Stimulated activated naive CD8-positive, alpha-beta T cell treated with anti-CD3 and anti-CD28 coated beads, Interleukin-15, amount 100 ng/mL, for 72 hours (primary cell): ENCODE measurements around the gene IL37.
"Not testable (repeated sequence)": the region's sequence is repeated elsewhere in the genome, so short reads cannot be mapped to it uniquely, and the experiment has no call there.

Source experiments
- ATAC-seq: fragments of 150-1000 bp; cut with Tn5 transposase; 2 replicates; pipeline ENCODE4 v1.10.0; 2021; ENCODE audit warnings: mild to moderate bottlenecking, moderate library complexity
- DNase-seq, 2 donors: peaks; one replicate each; pipeline ENCODE4 v3.0.0; 2021 to 2022
- H3K27ac Mint-ChIP-seq, 2 donors: one replicate each; pipeline ENCODE4 v1.8.0; 2022; ENCODE audit warnings: mild to moderate bottlenecking in 2 of 2, mixed read lengths in 2 of 2, moderate library complexity in 2 of 2
- H3K27me3 Mint-ChIP-seq: one replicate; pipeline ENCODE4 v1.8.0; 2022; ENCODE audit warnings: mixed read lengths
- H3K4me1 Mint-ChIP-seq: one replicate; pipeline ENCODE4 v1.8.0; 2022; ENCODE audit warnings: mild to moderate bottlenecking, mixed read lengths
- H3K4me3 Mint-ChIP-seq, 2 donors: one replicate each; pipeline ENCODE4 v1.8.0; 2022; ENCODE audit warnings: mild to moderate bottlenecking in 2 of 2, mixed read lengths in 2 of 2, moderate library complexity in 1 of 2
- H3K9me3 Mint-ChIP-seq, 2 donors: one replicate each; pipeline ENCODE4 v1.8.0; 2022; ENCODE audit warnings: mixed read lengths in 2 of 2

Gene IL37

DNA sequence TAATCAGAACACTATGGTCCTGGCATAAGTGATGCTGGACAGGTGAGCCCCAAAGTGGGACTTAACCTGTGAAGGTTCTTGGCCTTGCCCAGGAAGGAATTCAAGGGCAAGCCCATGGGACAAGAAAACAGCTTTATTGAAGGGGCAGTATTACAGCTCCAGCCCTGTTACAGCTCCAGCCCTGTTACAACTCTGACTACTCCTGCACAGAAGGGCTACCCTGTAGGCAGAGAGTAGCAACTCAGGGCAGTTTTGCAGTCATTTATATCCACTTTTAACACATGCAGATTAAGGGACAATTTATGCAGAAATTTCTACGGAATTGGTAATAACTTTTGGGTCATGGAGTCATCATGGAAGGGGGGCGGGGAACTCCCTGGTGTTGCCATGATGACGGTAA is 15.7 kb downstream of the IL37 start:
- no peak overlapping the region for H3K4me3 Mint-ChIP-seq
- H3K27ac Mint-ChIP-seq, result no peak overlapping the region
- no peaks in the 10 kb centered on the region for H3K4me1 Mint-ChIP-seq
- DNase-seq (no peak), ATAC-seq (no peak)
- H3K27me3 Mint-ChIP-seq, result no peaks in the 10 kb centered on the region
- H3K9me3 Mint-ChIP-seq, result no peaks in the 10 kb centered on the region

DNA sequence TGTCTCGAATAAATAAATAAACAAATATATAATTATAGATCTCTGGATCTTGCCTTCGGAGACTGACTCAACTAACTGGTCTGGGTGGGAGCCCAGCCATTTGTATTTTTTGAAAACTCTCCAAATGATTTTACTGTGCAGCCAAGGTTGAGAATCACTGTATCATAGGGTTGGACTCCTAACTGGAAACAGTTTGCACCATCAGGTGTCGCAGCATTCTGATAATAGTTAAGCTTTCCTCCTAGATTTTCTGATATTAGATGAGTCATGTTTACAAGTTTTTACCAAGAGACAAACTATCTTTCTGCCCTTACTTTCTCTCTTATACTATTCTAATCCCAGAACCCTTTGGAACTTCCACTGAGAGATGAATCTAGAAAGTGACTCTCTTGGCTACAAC is 16.8 kb downstream of the IL37 start:
- H3K9me3 Mint-ChIP-seq, result no peaks in the 10 kb centered on the region
- ATAC-seq, result no peak
- H3K27ac Mint-ChIP-seq, result no peak overlapping the region

DNA sequence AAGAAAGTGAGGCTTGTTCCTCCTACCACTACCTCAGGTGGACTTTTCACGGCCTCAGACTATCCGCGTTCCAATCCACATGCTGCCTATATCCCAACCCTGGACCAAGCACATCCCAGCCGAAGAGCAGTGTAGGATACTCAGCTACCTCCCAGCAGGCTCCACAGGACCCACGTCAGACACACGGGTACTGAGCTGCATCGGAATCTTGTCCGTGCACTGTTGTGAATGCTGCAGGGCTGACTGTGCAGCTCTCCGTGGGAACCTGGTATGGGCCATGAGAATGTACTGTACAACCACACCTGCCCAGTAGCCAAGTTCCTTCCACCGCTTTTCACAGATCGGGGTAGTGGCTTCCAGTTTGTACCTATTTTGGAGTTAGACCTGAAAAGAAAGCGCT is 22.3 kb downstream of the IL37 start:
- ATAC-seq (no peak), DNase-seq (no peak)
- H3K27me3 Mint-ChIP-seq, result no peaks in the 10 kb centered on the region
- H3K4me1 Mint-ChIP-seq, result no peaks in the 10 kb centered on the region
- no peak overlapping the region for H3K4me3 Mint-ChIP-seq
- no peak overlapping the region for H3K27ac Mint-ChIP-seq
- no peaks in the 10 kb centered on the region for H3K9me3 Mint-ChIP-seq

More for the DNA sequence above, 16.8 kb downstream of the IL37 start:
- H3K4me1 Mint-ChIP-seq, result no peaks in the 10 kb centered on the region
- H3K4me3 Mint-ChIP-seq, result no peak overlapping the region
- no peaks in the 10 kb centered on the region for H3K27me3 Mint-ChIP-seq
- no peak for DNase-seq

DNA sequence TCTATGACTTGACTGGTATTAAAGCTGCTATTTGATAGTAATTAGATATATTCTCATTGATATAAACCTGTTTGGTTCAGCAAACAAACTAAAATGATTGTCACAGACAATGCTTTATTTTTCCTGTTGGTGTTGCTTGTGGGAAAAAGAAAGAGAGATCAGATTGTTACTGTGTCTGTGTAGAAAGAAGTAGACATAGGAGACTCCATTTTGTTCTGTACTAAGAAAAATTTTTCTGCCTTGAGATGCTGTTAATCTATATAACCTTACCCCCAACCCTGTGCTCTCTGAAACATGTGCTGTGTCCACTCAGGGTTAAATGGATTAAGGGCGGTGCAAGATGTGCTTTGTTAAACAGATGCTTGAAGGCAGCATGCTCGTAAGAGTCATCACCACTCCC is 23.2 kb downstream of the IL37 start:
- H3K4me1 Mint-ChIP-seq, H3K27ac Mint-ChIP-seq, H3K27me3 Mint-ChIP-seq, H3K9me3 Mint-ChIP-seq, ATAC-seq, DNase-seq, H3K4me3 Mint-ChIP-seq: not testable (repeated sequence)

DNA sequence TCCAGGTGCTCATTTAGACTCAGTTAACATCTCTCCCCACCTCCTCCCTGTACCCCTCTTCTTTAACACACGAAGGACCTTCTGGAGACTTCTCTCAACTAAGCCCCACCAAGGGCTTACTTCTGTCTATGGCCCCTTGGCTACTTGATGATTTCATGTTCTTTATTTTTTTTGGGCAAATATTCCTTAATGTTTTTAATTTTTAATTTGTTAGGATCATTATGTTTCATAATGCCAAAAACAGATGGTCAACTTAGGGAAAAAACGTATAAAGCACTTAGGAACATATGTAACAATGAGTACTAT is 25.9 kb downstream of the IL37 start:
- Mint-ChIP-seq H3K4me1 (no peaks in the 10 kb centered on the region), H3K9me3 (no peaks in the 10 kb centered on the region), H3K27me3 (no peaks in the 10 kb centered on the region), H3K27ac (peak overlapping the region in 1 of 2 donors; percentile 65), H3K4me3 (no peak overlapping the region)
- no peak for ATAC-seq
- no peak for DNase-seq

DNA sequence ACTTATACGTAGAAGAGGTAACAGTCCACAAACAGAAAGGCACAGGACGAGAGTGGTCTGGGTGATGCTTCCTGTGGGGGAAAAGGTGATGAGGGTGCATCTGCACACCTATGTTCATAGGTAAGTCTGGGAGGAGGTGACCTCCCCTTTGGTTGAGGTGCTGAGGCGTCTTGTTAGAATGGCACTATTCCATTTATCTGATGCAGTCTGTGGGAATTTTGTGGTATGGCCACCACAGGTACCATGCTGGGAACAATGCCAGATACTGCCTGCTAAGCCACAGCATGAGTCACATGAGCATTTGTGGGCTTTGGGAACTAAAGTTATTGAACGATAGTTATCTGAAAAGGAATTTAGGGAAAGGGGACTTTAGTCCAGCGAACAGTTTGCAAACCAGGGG is 27.9 kb downstream of the IL37 start:
- no peak for DNase-seq
- no peaks in the 10 kb centered on the region for H3K4me1 Mint-ChIP-seq

DNA sequence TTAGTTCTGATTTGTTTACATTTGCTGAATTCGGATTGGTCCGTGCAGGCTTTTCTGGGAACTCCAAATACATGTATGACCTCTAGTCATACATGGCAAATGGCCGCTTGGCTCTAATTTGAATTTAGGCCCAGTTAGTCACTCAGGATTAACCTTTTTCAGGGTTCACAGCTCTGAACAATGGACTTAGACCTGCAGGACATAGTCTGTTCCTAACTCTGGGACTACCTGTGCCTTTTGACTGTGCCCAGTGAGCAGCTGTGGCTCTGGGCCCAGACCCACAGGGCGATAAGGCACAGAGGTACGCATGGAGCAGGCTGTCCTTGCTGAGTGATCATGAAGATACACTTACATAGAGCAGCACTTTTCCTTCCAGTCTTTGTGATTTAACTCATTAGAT is 28.5 kb downstream of the IL37 start:
- DNase-seq (no peak), ATAC-seq (no peak)
- Mint-ChIP-seq H3K9me3 (no peaks in the 10 kb centered on the region), H3K27ac (no peak overlapping the region), H3K27me3 (no peaks in the 10 kb centered on the region), H3K4me3 (no peak overlapping the region), H3K4me1 (no peaks in the 10 kb centered on the region)

More for the DNA sequence above, 27.9 kb downstream of the IL37 start:
- Mint-ChIP-seq H3K9me3 (no peaks in the 10 kb centered on the region), H3K27me3 (no peaks in the 10 kb centered on the region), H3K4me3 (no peak overlapping the region), H3K27ac (no peak overlapping the region)
- no peak for ATAC-seq

DNA sequence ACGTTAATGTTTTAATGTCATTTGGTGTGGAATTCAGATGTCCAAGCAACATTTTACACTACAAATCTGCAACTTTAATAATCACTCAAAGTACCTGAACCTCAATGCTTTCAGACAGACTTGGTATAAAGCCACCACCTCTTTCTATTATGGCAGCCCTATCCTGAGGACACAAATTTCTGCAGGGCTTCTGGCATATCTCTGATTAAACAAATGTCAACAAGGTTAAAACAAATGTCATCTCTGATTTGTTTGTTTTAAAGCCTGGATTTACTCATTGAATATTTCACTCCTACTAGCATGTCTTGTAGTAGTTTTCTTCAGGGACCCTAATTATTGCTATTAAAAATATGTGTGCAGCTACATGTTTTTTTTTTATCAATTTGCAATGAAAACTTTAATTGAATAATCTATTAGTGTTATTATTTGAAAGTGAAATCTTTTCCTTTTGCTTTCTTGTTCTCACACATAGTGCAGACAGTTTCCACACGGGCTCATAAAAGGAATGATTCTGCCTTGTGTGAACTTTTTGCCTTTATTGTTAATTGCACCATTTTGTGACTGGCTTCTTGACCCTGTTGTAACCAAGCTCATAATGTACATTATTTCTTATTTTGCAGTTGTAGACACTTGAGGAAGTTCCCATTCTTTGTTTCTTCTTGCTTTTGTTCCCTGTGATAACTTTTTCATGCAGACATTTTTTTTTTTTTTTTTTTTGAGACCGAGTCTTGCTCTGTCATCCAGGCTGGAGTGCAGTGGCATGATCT is 30.1 kb downstream of the IL37 start:
- Mint-ChIP-seq H3K9me3 (no peaks in the 10 kb centered on the region), H3K4me1 (no peaks in the 10 kb centered on the region), H3K27me3 (no peaks in the 10 kb centered on the region), H3K27ac (no peak overlapping the region), H3K4me3 (no peak overlapping the region)
- DNase-seq (no peak), ATAC-seq (no peak)

DNA sequence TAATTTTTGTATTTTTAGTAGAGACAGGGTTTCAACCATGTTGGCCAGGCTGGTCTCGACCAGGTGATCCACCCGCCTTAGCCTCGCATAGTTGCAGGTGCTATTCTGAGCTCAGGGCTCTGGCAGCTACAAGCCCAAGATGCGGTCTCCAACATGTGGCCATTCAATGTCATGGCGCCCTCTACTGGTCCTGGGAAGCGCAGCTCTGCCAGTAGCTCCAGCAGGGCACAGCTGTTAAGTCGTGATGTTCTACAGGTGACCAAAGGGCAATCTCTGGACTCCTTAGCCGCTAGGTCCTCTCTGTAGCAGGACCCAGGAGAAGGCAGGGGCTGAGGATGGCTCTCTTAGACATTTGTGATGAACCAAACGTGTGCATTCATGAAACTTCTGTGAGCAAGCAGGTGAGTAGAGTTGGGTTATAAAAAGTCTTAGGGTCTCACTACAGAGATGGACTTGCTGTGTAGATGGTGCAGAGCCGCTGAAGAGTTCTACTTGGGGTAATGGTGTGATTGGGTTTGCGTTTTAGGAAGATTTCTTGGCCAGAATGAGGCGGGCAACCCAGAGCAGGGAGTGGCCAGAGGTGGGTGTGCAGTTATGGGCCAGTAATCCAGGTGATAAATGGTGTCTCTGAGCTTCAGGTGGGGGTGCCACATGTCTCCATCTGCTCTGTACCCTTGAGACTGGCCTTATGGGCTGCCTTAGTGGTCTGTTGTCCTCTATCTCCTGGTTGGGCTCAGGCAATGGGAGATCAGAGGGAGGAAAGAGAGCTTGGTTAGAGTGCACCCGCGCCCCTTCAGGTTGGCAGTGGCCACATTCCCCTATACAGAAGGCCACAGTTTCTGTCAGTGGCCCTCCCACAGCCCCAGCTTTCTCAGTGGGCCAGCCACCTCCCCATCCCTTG is 31.0 kb downstream of the IL37 start:
- peak; percentile 68 to 74 for DNase-seq
- Mint-ChIP-seq H3K4me3 (no peak overlapping the region), H3K4me1 (no peaks in the 10 kb centered on the region), H3K27ac (no peak overlapping the region), H3K27me3 (no peaks in the 10 kb centered on the region), H3K9me3 (no peaks in the 10 kb centered on the region)
- peak; percentile 95 for ATAC-seq

DNA sequence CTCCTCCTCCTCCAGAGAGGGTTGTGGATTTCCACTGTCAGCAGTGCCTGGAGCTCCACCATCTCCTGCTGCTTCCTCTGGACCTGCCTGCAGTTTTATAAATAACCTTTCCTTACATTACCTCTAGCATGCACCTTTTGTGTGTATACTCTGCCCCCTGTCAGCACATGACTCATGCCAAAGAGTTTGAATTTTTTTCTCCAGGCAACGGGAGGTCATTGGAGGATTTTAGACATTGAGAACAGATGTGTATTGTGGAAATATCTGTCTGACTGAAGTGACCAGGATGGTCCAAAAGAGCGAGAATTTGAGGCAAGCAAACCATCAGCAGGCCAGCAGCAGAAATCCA is 31.7 kb downstream of the IL37 start:
- ATAC-seq (no peak), DNase-seq (no peak)
- Mint-ChIP-seq H3K9me3 (no peaks in the 10 kb centered on the region), H3K4me1 (no peaks in the 10 kb centered on the region), H3K4me3 (no peak overlapping the region), H3K27me3 (no peaks in the 10 kb centered on the region), H3K27ac (no peak overlapping the region)

DNA sequence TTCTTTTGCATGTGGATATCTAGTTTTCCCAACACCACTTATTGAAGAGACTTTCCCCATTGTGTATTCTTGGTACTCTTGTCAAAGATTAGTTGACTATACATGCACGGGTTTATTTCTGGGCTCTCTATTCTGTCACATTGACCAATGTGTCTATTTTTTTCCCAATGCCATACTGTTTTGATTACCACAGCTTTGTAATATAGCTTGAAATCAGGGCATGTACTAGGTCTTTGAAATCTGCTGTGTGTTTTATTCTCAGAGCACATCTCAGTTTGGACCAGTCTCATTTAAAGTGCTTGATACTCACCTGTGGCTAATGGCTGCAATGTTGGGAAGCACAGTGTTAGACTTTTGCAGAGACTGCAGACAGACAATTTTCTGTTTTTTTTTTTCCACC is 34.0 kb downstream of the IL37 start:
- Mint-ChIP-seq H3K4me1 (no peaks in the 10 kb centered on the region), H3K4me3 (no peak overlapping the region), H3K27me3 (peaks cover 11% of the 10 kb centered on the region), H3K27ac (no peak overlapping the region), H3K9me3 (no peaks in the 10 kb centered on the region)
- ATAC-seq (no peak), DNase-seq (no peak)

DNA sequence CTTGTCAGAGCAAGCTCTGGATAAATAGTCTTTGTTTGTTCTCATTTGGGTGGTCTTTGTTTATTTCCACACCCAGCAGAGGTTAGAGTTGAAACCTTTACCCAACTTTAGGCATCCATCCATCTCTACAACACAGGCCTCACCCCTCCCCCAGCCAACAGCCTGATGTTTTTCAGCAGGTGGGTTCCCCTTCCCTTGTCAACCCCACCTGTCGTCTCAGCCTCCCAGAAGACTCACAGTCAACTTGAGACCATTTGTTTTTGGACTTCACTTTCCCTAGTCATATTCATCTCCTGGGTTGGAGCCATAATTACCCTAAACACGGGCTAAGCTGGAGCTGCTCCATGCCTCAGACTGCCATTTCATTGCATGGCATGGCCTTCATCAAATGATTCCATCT is 35.1 kb downstream of the IL37 start:
- Mint-ChIP-seq H3K4me3 (no peak overlapping the region), H3K4me1 (no peaks in the 10 kb centered on the region), H3K27me3 (peaks cover 11% of the 10 kb centered on the region), H3K27ac (no peak overlapping the region), H3K9me3 (no peaks in the 10 kb centered on the region)
- no peak for ATAC-seq
- no peak for DNase-seq

DNA sequence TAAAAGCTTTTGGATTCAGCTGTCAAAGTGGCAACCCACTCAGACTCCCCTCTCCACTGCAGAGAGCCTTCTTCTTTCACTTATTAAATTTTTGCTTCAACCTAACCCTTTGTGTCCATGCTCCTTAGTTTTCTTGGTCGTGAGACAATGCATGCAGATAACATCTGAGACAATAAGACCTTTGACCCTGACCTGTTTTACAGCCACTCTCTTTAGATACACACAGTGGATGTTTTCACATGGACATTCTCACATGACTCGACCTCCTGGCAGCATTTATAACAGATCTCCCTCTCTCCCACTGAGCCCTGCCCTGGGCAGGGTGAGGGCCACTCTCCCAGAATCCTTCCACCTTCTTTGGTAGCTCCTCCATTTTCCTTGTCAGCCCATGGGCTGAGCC is 36.4 kb downstream of the IL37 start:
- no peak for ATAC-seq
- Mint-ChIP-seq H3K4me3 (no peak overlapping the region), H3K27ac (no peak overlapping the region), H3K4me1 (no peaks in the 10 kb centered on the region), H3K27me3 (peaks cover 11% of the 10 kb centered on the region), H3K9me3 (no peaks in the 10 kb centered on the region)
- no peak for DNase-seq

DNA sequence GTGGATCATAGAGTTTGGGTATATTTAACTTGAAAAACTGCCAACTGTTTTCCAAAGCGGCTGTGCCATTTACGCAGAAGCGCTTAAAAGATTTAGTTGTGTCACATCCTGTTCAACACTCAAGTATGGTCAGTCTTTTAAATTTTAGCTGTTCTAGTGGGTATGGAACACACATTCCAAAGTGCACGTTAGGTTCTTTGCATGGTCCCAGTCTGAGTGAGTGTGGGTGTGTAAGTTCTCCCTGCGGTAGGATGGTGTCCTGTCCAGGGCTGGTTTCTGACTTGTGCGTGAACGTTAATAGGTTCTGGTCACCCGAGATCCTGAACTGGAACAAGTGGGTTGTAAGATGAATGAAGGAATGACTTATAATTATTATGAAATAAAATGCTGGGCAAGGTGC is 38.5 kb downstream of the IL37 start:
- ATAC-seq (no peak), DNase-seq (no peak)
- Mint-ChIP-seq H3K4me1 (no peaks in the 10 kb centered on the region), H3K9me3 (no peaks in the 10 kb centered on the region), H3K27me3 (peaks cover 11% of the 10 kb centered on the region), H3K4me3 (no peak overlapping the region), H3K27ac (no peak overlapping the region)

DNA sequence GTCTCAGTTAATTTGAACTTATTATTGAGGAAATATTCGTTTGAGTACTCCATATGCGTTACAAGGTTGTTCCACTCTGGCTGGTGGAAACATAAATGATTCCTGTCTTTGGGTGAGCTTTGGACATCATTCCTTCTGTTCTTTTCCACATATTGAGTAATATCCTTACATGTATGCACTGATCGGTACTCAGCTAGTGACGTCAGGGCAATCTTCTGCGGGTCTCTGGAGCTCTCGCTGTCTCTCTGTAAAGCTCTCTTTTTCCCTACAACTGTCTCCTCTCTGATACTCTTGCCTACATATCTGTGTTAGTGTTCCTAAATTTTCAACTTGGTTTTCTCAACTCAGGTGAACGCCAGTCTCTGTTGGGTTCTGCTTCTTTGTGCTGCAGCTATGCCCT is 43.4 kb downstream of the IL37 start:
- ATAC-seq, result no peak
- peaks cover 5% of the 10 kb centered on the region for H3K27me3 Mint-ChIP-seq
- no peak for DNase-seq

DNA sequence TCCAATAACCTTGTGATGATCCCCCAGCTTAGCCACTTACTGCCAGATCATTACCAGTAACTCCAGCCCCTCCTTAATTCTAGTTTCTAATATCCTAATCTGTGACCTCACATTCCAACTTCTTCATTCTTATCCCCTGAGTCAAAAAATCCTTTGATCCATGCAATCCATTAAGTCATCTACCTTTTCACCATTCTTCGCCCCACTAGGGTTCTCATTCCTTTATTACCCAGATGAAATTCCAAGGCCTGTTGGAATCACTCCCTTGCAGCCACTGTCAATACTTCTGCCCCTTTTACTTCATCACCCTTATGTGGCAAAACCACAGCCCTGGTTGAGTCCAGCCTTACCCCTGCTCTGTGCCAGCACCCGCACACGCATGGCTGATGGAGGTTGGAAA is 46.5 kb downstream of the IL37 start:
- Mint-ChIP-seq H3K4me3 (no peak overlapping the region), H3K27me3 (no peaks in the 10 kb centered on the region), H3K9me3 (no peaks in the 10 kb centered on the region), H3K27ac (no peak overlapping the region), H3K4me1 (no peaks in the 10 kb centered on the region)
- DNase-seq (no peak), ATAC-seq (no peak)

More for the DNA sequence above, 43.4 kb downstream of the IL37 start:
- H3K4me1 Mint-ChIP-seq, result no peaks in the 10 kb centered on the region
- H3K4me3 Mint-ChIP-seq, result no peak overlapping the region
- no peaks in the 10 kb centered on the region for H3K9me3 Mint-ChIP-seq
- no peak overlapping the region for H3K27ac Mint-ChIP-seq
